HepG2 (cell line): ENCODE data around the gene DENND4A. TPM values are rescaled to one million over a fixed set of nuclear protein-coding genes. Genes with fewer than 3 reads are reported as not detected.
A peak's percentile ranks its signal among the peaks of the same experiment; 100 is the strongest.

ENCODE experiments used
- ADNP ChIP-seq: sonication (generic); formaldehyde crosslinking; IDR thresholded peaks from 2 replicates; pipeline ENCODE4 v1.4.0; 2020; ENCODE audit warnings: missing genetic modification reagents
- BHLHE40 ChIP-seq: IDR thresholded peaks from 2 replicates; pipeline ENCODE4 v1.6.1; 2011; ENCODE audit warnings: low read length, improper control_type of control experiment
- BRD4 ChIP-seq: sonication (generic); formaldehyde crosslinking; IDR thresholded peaks from 2 replicates; pipeline ENCODE4 v1.4.0; 2020; ENCODE audit warnings: missing genetic modification reagents
- HNRNPK ChIP-seq: fragments of 200-400 bp; formaldehyde crosslinking; IDR thresholded peaks from 2 replicates; pipeline ENCODE4 v1.6.1; 2018; ENCODE audit warnings: low read length, low read depth, moderate library complexity, mild to moderate bottlenecking; ENCODE audit not compliant: poor library complexity, severe bottlenecking
- KLF9 ChIP-seq: IDR thresholded peaks from 2 replicates; pipeline ENCODE4 v1.6.1; 2016; ENCODE audit warnings: low read depth
- NR2F2 ChIP-seq: IDR thresholded peaks from 2 replicates; pipeline ENCODE4 v1.6.1; 2012; ENCODE audit warnings: low read depth, inconsistent platforms, borderline replicate concordance
- RCOR2 ChIP-seq: IDR thresholded peaks from 2 replicates; pipeline ENCODE4 v1.6.1; 2016; ENCODE audit warnings: missing biosample characterization, missing genetic modification reagents
- SATB2 ChIP-seq: sonication (generic); formaldehyde crosslinking; IDR thresholded peaks from 2 replicates; pipeline ENCODE4 v1.5.0; 2020; ENCODE audit warnings: missing genetic modification reagents
- ZIK1 ChIP-seq: sonication (generic); formaldehyde crosslinking; IDR thresholded peaks from 2 replicates; pipeline ENCODE4 v1.5.0; 2020; ENCODE audit warnings: mild to moderate bottlenecking, low read depth, missing genetic modification reagents, borderline replicate concordance
- ZNF136 ChIP-seq: sonication (generic); formaldehyde crosslinking; IDR thresholded peaks from 2 replicates; pipeline ENCODE4 v1.8.1; 2022; ENCODE audit warnings: low read depth, mild to moderate bottlenecking, moderate library complexity, missing genetic modification reagents
- ZNF441 ChIP-seq: sonication (generic); formaldehyde crosslinking; IDR thresholded peaks from 2 replicates; pipeline ENCODE4 v1.7.0; 2021; ENCODE audit warnings: missing genetic modification reagents, borderline replicate concordance
- polyA plus RNA-seq, 8 experiments: library from polyadenylated mRNA; depleted of rRNA in 3 of 8; stranded (reverse) in 7 of 8; unstranded in 1 of 8; fragments of >200 nt; fragmentation: Illumina TruSeq in 4 of 8; extraction: Trizol in 4 of 8; gene quantifications; 2 replicates each; pipeline versions ENCODE4 v1.2.1 to v1.2.3, GENCODE V29; 2011 to 2016; ENCODE audit warnings: low read depth in 4 of 8, missing spikeins in 1 of 8, mixed read lengths in 1 of 8; ENCODE audit not compliant: insufficient read depth in 1 of 8
- total RNA-seq, 5 experiments: library from RNA; depleted of rRNA; stranded (reverse); fragments of >200 nt; fragmentation: Illumina TruSeq; extraction: Trizol; gene quantifications; 2 replicates each; pipeline ENCODE4 v1.2.3, GENCODE V29; 2016; ENCODE audit warnings: low read depth in 1 of 5
- TF ChIP-seq, protein P1 (sequence below): sonication (generic); formaldehyde crosslinking; IDR thresholded peaks from 2 replicates; pipeline ENCODE4 v1.5.1; 2020; ENCODE audit warnings: missing genetic modification reagents, mild to moderate bottlenecking, borderline replicate concordance
- TF ChIP-seq, protein P2 (sequence below), 2 experiments: sonication (generic) in 1 of 2; formaldehyde crosslinking in 1 of 2; IDR thresholded peaks; 2 replicates each; pipeline versions ENCODE4 v1.5.1 to v1.6.1; 2011 to 2020; ENCODE audit warnings: borderline replicate concordance in 1 of 2, low read depth in 1 of 2, low read length in 1 of 2, mild to moderate bottlenecking in 1 of 2, missing genetic modification reagents in 1 of 2, moderate library complexity in 1 of 2
- TF ChIP-seq, protein P3 (sequence below): sonication (generic); formaldehyde crosslinking; IDR thresholded peaks from 2 replicates; pipeline ENCODE4 v1.4.0; 2020; ENCODE audit warnings: missing genetic modification reagents
- TF ChIP-seq, protein P4 (sequence below): sonication (generic); formaldehyde crosslinking; IDR thresholded peaks from 2 replicates; pipeline ENCODE4 v1.4.0; 2020; ENCODE audit warnings: mild to moderate bottlenecking, missing genetic modification reagents
- TF ChIP-seq, protein P5 (sequence below): sonication (generic); formaldehyde crosslinking; IDR thresholded peaks from 2 replicates; pipeline ENCODE4 v1.4.0; 2020; ENCODE audit warnings: missing genetic modification reagents
- TF ChIP-seq, protein P6 (sequence below): sonication (generic); formaldehyde crosslinking; IDR thresholded peaks from 2 replicates; pipeline ENCODE4 v1.8.0; 2022; ENCODE audit warnings: mild to moderate bottlenecking, missing genetic modification reagents; ENCODE audit not compliant: insufficient replicate concordance

DENND4A gene
- total and polyA plus RNA-seq, 2 of the 13 experiments (the other 11 are each of a cell fraction or from before 2014, with no cell fraction given): 13.2 to 18.6 TPM

DNA sequence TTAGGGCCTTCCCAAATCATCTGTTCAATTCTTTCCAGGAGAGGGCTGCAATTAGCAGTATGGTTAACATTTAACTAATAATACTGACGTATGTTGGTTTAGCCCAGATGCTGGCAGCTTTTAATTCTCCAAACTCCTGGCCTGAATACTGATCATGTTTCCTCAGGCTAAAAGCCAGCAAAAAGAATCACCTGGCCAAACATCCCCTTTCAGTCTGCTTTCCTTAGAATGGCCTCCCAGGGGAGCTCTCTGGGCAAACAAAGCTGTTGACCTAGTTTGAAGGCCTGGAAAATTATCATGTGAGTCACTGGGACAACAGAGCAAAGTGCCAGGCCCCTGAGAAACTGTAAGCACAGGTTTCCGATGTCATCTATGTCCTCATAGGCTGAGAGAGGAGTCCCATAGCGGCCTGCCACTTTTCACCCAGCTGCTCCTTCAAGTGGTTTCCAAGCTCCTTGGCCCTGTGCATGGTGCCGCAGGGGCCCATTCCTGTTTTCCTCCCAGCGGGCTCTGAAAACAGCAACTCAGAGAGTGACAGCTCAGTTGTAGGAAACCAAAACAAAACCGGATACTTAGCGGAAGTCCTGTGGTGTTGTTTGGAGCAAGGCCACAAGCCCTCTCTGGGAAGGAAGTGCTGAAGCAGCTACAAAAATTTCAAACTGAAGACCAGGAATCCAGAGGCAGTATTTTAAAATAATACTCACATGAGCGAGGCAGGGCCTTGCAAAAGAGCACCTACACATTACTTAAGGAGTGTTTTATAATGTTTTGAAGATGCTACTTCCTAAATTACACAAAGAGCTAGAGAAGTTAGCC lies 40.7 kb upstream of the DENND4A start (continued):
- TF ChIP-seq NR2F2 (peak; percentile 68; the same call in 1 of the 2 replicates), BHLHE40 (peak; percentile 26; the same call in 1 of the 2 replicates), HNRNPK (no peak), SATB2 (CRISPR knock-in tag) (no peak), BRD4 (peak; percentile 67; the same call in 1 of the 2 replicates), ZNF441 (CRISPR knock-in tag) (peak; percentile 36; the same call in 1 of the 2 replicates), ZIK1 (CRISPR knock-in tag) (no peak), RCOR2 (peak; percentile 79; the same call in 1 of the 2 replicates), ZNF136 (CRISPR knock-in tag) (no peak; the same call in 1 of the 2 replicates), ADNP (CRISPR knock-in tag) (no peak), KLF9 (0 out of 2 replicates have a peak, but pooled peaks have one; percentile 71)
- TF ChIP-seq, protein P1, sequence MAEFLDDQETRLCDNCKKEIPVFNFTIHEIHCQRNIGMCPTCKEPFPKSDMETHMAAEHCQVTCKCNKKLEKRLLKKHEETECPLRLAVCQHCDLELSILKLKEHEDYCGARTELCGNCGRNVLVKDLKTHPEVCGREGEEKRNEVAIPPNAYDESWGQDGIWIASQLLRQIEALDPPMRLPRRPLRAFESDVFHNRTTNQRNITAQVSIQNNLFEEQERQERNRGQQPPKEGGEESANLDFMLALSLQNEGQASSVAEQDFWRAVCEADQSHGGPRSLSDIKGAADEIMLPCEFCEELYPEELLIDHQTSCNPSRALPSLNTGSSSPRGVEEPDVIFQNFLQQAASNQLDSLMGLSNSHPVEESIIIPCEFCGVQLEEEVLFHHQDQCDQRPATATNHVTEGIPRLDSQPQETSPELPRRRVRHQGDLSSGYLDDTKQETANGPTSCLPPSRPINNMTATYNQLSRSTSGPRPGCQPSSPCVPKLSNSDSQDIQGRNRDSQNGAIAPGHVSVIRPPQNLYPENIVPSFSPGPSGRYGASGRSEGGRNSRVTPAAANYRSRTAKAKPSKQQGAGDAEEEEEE (CRISPR knock-in tag): no peak
- TF ChIP-seq, protein P2, sequence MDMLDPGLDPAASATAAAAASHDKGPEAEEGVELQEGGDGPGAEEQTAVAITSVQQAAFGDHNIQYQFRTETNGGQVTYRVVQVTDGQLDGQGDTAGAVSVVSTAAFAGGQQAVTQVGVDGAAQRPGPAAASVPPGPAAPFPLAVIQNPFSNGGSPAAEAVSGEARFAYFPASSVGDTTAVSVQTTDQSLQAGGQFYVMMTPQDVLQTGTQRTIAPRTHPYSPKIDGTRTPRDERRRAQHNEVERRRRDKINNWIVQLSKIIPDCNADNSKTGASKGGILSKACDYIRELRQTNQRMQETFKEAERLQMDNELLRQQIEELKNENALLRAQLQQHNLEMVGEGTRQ (IDR thresholded peaks at IDR 0.05; ENCODE audit: low read depth, low read length): no peak
- TF ChIP-seq, protein P2 (CRISPR knock-in tag; IDR thresholded peaks at IDR 0.05; ENCODE audit: borderline replicate concordance): 0 out of 2 replicates have a peak, but pooled peaks have one; percentile 24
- TF ChIP-seq, protein P3, sequence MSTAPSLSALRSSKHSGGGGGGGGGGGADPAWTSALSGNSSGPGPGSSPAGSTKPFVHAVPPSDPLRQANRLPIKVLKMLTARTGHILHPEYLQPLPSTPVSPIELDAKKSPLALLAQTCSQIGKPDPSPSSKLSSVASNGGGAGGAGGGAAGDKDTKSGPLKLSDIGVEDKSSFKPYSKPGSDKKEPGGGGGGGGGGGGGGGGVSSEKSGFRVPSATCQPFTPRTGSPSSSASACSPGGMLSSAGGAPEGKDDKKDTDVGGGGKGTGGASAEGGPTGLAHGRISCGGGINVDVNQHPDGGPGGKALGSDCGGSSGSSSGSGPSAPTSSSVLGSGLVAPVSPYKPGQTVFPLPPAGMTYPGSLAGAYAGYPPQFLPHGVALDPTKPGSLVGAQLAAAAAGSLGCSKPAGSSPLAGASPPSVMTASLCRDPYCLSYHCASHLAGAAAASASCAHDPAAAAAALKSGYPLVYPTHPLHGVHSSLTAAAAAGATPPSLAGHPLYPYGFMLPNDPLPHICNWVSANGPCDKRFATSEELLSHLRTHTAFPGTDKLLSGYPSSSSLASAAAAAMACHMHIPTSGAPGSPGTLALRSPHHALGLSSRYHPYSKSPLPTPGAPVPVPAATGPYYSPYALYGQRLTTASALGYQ (CRISPR knock-in tag): peak; percentile 89
- TF ChIP-seq, protein P4, sequence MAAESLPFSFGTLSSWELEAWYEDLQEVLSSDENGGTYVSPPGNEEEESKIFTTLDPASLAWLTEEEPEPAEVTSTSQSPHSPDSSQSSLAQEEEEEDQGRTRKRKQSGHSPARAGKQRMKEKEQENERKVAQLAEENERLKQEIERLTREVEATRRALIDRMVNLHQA (CRISPR knock-in tag): no peak
- TF ChIP-seq, protein P5, sequence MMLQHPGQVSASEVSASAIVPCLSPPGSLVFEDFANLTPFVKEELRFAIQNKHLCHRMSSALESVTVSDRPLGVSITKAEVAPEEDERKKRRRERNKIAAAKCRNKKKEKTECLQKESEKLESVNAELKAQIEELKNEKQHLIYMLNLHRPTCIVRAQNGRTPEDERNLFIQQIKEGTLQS: peak; percentile 84
- TF ChIP-seq, protein P6, sequence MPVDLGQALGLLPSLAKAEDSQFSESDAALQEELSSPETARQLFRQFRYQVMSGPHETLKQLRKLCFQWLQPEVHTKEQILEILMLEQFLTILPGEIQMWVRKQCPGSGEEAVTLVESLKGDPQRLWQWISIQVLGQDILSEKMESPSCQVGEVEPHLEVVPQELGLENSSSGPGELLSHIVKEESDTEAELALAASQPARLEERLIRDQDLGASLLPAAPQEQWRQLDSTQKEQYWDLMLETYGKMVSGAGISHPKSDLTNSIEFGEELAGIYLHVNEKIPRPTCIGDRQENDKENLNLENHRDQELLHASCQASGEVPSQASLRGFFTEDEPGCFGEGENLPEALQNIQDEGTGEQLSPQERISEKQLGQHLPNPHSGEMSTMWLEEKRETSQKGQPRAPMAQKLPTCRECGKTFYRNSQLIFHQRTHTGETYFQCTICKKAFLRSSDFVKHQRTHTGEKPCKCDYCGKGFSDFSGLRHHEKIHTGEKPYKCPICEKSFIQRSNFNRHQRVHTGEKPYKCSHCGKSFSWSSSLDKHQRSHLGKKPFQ (CRISPR knock-in tag): peak; percentile 40
